Measurements from ENCODE around the gene GLTPD2. TPM values are rescaled to one million over a fixed set of nuclear protein-coding genes. Genes with fewer than 3 reads are reported as not detected.
A peak's percentile ranks its signal among the peaks of the same experiment; 100 is the strongest.

The GLTPD2 gene
- total RNA-seq, 4 donors from 2014 or later, result not detected

DNA sequence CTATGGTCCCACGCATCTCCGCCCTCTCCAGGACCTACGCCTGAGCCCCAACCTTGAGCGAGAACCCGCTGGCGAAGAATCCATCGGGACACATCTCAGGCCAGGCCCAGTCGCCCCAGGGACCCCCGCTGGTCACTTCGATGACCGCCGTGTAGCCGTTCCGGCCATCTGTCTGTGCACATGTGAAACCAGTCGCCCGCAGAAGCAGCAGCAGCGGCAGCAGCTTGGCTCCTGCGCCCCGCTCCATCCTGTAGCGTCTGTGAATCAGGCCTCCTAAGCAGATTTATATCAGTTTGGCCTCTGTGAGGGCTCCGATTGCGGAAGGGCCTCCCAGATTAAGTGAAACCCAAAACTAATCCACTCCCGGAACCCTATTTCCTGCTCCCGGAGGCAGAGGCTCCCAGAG, 2.7 kb upstream of the GLTPD2 start, which contains the start of gene VMO1:
Gene VMO1 (minus strand): TSS at position 259 of the 406 bp plus-strand sequence. CDS start 12 bp downstream, at position 247.
- Histone ChIP-seq H3K36me3 (no peaks in the 10 kb centered on the region), H3K9me3 (no peaks in the 10 kb centered on the region), H3K27ac (peak within 1 kb of the TSS in 3 of 4 donors; percentile 7 to 45 (median 35)), H3K4me1 (peaks cover 0 to 54% (median 28%) of the 10 kb centered on the region in 3 donors), H3K4me3 (peak within 1 kb of the TSS in 1 of 2 donors; percentile 41), H3K27me3 (peaks cover 51% of the 10 kb centered on the region)
- 10% methylated on average over 2 of the region's 24 CpGs; no CpG with 5 or more reads in 1 of the 2 donors for WGBS, 2 donors (ENCODE audit: low coverage in 1 of 2)
- TF ChIP-seq POLR2A (IDR thresholded peaks at IDR 0.05) (no peak), EP300 (IDR thresholded peaks at IDR 0.05) (no peak), POLR2AphosphoS5 (IDR thresholded peaks at IDR 0.05) (no peak)
- TF ChIP-seq, protein P1, sequence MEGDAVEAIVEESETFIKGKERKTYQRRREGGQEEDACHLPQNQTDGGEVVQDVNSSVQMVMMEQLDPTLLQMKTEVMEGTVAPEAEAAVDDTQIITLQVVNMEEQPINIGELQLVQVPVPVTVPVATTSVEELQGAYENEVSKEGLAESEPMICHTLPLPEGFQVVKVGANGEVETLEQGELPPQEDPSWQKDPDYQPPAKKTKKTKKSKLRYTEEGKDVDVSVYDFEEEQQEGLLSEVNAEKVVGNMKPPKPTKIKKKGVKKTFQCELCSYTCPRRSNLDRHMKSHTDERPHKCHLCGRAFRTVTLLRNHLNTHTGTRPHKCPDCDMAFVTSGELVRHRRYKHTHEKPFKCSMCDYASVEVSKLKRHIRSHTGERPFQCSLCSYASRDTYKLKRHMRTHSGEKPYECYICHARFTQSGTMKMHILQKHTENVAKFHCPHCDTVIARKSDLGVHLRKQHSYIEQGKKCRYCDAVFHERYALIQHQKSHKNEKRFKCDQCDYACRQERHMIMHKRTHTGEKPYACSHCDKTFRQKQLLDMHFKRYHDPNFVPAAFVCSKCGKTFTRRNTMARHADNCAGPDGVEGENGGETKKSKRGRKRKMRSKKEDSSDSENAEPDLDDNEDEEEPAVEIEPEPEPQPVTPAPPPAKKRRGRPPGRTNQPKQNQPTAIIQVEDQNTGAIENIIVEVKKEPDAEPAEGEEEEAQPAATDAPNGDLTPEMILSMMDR (IDR thresholded peaks at IDR 0.05), result no peak
- ATAC-seq, result no peak

- WGBS, 2 donors (ENCODE audit: low coverage in 1 of 2), result 15 to 22% methylated on average over 4 to 5 of the region's 6 CpGs
- TF ChIP-seq EP300 (IDR thresholded peaks at IDR 0.05) (no peak), POLR2A (IDR thresholded peaks at IDR 0.05) (no peak), POLR2AphosphoS5 (IDR thresholded peaks at IDR 0.05) (no peak)
- TF ChIP-seq, protein P1 (IDR thresholded peaks at IDR 0.05), result no peak
- Histone ChIP-seq H3K27me3 (peaks cover 47% of the 10 kb centered on the region), H3K4me1 (peaks cover 0 to 54% (median 28%) of the 10 kb centered on the region in 3 donors), H3K4me3 (peak overlapping the region in 1 of 2 donors; percentile 41), H3K27ac (peak overlapping the region in 2 of 4 donors; percentile 35 to 45), H3K36me3 (no peaks in the 10 kb centered on the region), H3K9me3 (no peaks in the 10 kb centered on the region)
- no peak for ATAC-seq
Measured at GRCh38 chr17:4786516-4786915, 2.2 kb upstream of the GLTPD2 start.

DNA sequence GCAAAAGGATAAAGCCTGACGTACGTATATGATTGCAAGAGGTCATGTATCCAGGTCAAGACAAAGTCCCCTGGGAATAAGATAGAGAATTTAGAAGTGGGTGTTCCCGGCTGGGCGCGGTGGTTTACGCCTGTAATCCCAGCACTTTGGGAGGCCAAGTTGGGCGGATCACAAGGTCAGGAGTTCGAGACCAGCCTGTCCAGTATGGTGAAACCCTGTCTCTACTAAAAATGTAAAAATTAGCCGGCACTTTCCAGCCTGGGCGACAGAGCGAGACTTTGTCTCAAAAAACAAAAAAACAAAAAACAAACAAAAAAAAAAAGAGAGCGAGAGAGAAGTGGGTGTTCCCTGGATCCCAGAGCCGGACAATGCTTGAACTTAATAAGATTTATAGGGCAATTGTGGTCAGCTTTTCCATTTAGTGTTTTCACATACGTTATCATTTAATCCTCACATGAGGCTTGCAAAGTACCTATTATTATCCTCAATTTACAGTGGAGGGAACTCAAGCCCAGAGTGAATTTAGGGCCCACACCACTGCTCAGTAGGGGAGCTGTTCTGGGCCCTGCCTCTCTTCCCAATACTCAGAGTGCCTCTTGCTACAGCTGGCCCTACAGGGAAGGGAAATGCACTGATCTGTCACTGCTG, 481 bp upstream of the GLTPD2 start:
- Histone ChIP-seq H3K27me3 (peaks cover 30% of the 10 kb centered on the region), H3K9me3 (no peaks in the 10 kb centered on the region), H3K36me3 (no peaks in the 10 kb centered on the region), H3K27ac (peak overlapping the region in 2 of 4 donors; percentile 95 to 98), H3K4me1 (peaks cover 0 to 54% (median 28%) of the 10 kb centered on the region in 3 donors), H3K4me3 (no peak overlapping the region)
- TF ChIP-seq, protein P1 (IDR thresholded peaks at IDR 0.05), result no peak
- TF ChIP-seq EP300 (IDR thresholded peaks at IDR 0.05), result no peak
- no peak for TF ChIP-seq POLR2AphosphoS5 (IDR thresholded peaks at IDR 0.05)
- no peak for TF ChIP-seq POLR2A (IDR thresholded peaks at IDR 0.05)
- no peak for ATAC-seq
- WGBS, 2 donors (ENCODE audit: low coverage in 1 of 2), result 79 to 81% methylated on average over 12 to 14 of the region's 14 CpGs

- WGBS, 2 donors (ENCODE audit: low coverage in 1 of 2), result no CpG with 5 or more reads among the region's 25 CpGs
- TF ChIP-seq POLR2AphosphoS5 (IDR thresholded peaks at IDR 0.05) (no peak), POLR2A (IDR thresholded peaks at IDR 0.05) (no peak), EP300 (IDR thresholded peaks at IDR 0.05) (no peak)
- TF ChIP-seq, protein P1 (IDR thresholded peaks at IDR 0.05), result no peak
- Histone ChIP-seq H3K4me3 (peak overlapping the region; percentile 65 to 81), H3K27ac (peak overlapping the region; percentile 71 to 98 (median 96)), H3K4me1 (peaks cover 0 to 54% (median 28%) of the 10 kb centered on the region in 3 donors), H3K36me3 (no peaks in the 10 kb centered on the region), H3K27me3 (peaks cover 17% of the 10 kb centered on the region), H3K9me3 (no peaks in the 10 kb centered on the region)
- no peak for ATAC-seq
Measured at GRCh38 chr17:4789701-4789950, 862 bp downstream of the GLTPD2 start.
